ENCODE measurements around the gene GRIN2C.

Gene GRIN2C

DNA sequence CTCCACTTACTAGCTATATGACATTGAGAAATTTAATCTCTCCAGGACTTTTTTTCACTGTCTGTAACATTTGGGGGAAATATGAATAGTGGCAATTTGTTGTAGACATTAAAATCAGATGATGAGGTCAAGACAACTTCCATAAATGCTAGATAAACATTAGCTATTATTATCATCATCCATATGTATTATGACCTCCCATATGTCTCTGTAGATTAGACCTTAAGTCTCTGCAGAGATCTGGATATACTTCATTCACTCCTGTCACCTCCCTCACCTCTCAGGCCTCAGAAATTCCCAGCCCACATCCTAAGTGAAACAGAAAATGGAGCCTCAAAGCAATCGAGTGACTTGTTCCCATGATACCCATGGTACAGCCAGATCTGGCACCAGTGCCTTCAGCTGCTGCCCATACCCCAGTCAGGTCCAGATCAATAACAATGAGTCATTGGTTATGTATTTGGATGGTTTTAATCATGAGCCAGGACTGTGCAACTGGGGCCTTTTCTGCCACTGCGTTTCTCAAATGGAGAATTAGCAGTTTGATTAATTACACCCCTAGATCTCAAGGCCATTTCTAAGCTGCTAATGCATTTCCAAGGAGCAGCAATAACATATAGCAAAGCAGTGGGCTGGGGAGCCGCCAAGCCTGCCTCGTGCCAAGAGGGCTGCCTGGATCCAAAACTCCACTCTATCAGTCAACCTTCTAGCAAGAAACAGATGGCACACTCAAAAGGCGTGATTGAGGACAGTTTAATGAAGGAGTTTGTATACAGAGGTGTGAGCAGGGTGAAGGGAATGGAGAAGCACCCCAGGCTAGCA, 15.7 kb upstream of the GRIN2C start:
- no peaks in the 10 kb centered on the region for H3K36me3 ChIP-seq (ENCODE audit: insufficient read depth, low read length)
- no peak for DNase-seq
- no peak for ATAC-seq (ENCODE audit: insufficient read depth, low read depth)
- peaks cover 17% of the 10 kb centered on the region for H3K79me2 ChIP-seq (ENCODE audit: insufficient read depth, low read length)
- no peak overlapping the region for H2AFZ ChIP-seq (ENCODE audit: low read depth, low read length)
- no peak overlapping the region for H3K27ac ChIP-seq (ENCODE audit: low read length)
- no peaks in the 10 kb centered on the region for H3K9me3 ChIP-seq (ENCODE audit: insufficient read depth, low read length, severe bottlenecking)
- peaks cover 26% of the 10 kb centered on the region for H3K4me1 ChIP-seq (ENCODE audit: insufficient read depth, low read length)
- no peak overlapping the region for H3K9ac ChIP-seq (ENCODE audit: low read depth, low read length)
- peaks cover 3% of the 10 kb centered on the region for H3K27me3 ChIP-seq (ENCODE audit: insufficient read depth, low read length, poor library complexity)
- no peak overlapping the region for H3K4me2 ChIP-seq (ENCODE audit: insufficient read depth, low read length)
- H4K20me1 ChIP-seq (ENCODE audit: insufficient read depth, low read length): no peaks in the 10 kb centered on the region
- TF ChIP-seq, protein P1, sequence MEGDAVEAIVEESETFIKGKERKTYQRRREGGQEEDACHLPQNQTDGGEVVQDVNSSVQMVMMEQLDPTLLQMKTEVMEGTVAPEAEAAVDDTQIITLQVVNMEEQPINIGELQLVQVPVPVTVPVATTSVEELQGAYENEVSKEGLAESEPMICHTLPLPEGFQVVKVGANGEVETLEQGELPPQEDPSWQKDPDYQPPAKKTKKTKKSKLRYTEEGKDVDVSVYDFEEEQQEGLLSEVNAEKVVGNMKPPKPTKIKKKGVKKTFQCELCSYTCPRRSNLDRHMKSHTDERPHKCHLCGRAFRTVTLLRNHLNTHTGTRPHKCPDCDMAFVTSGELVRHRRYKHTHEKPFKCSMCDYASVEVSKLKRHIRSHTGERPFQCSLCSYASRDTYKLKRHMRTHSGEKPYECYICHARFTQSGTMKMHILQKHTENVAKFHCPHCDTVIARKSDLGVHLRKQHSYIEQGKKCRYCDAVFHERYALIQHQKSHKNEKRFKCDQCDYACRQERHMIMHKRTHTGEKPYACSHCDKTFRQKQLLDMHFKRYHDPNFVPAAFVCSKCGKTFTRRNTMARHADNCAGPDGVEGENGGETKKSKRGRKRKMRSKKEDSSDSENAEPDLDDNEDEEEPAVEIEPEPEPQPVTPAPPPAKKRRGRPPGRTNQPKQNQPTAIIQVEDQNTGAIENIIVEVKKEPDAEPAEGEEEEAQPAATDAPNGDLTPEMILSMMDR (IDR thresholded peaks at IDR 0.05; ENCODE audit: borderline replicate concordance, extremely low read depth, low read length, poor library complexity, severe bottlenecking): no peak
- no peak for TF ChIP-seq EZH2 (IDR thresholded peaks at IDR 0.05; ENCODE audit: borderline replicate concordance, low read depth, low read length, severe bottlenecking)
- no peak overlapping the region for H3K4me3 ChIP-seq (ENCODE audit: low read depth in 1 of 2, low read length in 2 of 2)

DNA sequence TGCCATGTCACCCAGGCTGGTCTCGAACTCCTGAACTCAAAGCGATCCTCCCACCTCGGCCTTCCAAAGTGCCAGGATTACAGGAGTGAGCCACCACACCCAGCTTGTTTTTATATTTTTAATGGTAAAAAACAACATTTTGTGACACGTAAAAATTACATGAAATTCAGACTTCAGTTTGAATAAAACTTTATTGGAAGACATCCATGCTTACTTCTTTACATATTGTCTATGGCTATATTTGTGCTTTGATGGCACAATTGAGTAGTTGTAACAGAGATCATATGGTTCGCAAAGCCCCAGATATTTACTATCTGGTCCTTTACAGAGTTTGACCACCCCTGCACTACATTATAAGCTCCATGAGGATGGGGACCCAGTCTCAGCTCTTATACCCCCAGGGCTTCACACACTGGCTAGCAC, 14.9 kb upstream of the GRIN2C start:
- Histone ChIP-seq H2AFZ (ENCODE audit: low read depth, low read length) (no peak overlapping the region), H3K27ac (ENCODE audit: low read length) (no peak overlapping the region), H3K9me3 (ENCODE audit: insufficient read depth, low read length, severe bottlenecking) (no peaks in the 10 kb centered on the region), H4K20me1 (ENCODE audit: insufficient read depth, low read length) (no peaks in the 10 kb centered on the region), H3K9ac (ENCODE audit: low read depth, low read length) (no peak overlapping the region), H3K36me3 (ENCODE audit: insufficient read depth, low read length) (no peaks in the 10 kb centered on the region), H3K79me2 (ENCODE audit: insufficient read depth, low read length) (peaks cover 17% of the 10 kb centered on the region), H3K4me2 (ENCODE audit: insufficient read depth, low read length) (peak overlapping the region; percentile 80), H3K4me1 (ENCODE audit: insufficient read depth, low read length) (peaks cover 26% of the 10 kb centered on the region), H3K27me3 (ENCODE audit: insufficient read depth, low read length, poor library complexity) (peaks cover 3% of the 10 kb centered on the region), H3K4me3 (ENCODE audit: low read depth in 1 of 2, low read length in 2 of 2) (peak overlapping the region in 1 of 2 experiments; percentile 65; a peak in 1 of 4 replicates)
- no peak for DNase-seq
- ATAC-seq (ENCODE audit: insufficient read depth, low read depth): no peak
- TF ChIP-seq, protein P1 (IDR thresholded peaks at IDR 0.05; ENCODE audit: borderline replicate concordance, extremely low read depth, low read length, poor library complexity, severe bottlenecking): no peak
- no peak for TF ChIP-seq EZH2 (IDR thresholded peaks at IDR 0.05; ENCODE audit: borderline replicate concordance, low read depth, low read length, severe bottlenecking)

- ATAC-seq (ENCODE audit: insufficient read depth, low read depth) (no peak), DNase-seq (no peak)
- H3K4me3 ChIP-seq (ENCODE audit: low read depth in 1 of 2, low read length in 2 of 2): peak overlapping the region; percentile 55 to 65; a peak in 3 of 4 replicates
Measured at GRCh38 chr17:74873874-74874614, 14.4 kb upstream of the GRIN2C start.

More at GRCh38 chr17:74873874-74874614, 14.4 kb upstream of the GRIN2C start:
- no peaks in the 10 kb centered on the region for H3K36me3 ChIP-seq (ENCODE audit: insufficient read depth, low read length)
- H3K9me3 ChIP-seq (ENCODE audit: insufficient read depth, low read length, severe bottlenecking): no peaks in the 10 kb centered on the region
- H3K4me1 ChIP-seq (ENCODE audit: insufficient read depth, low read length): peaks cover 26% of the 10 kb centered on the region
- H3K27me3 ChIP-seq (ENCODE audit: insufficient read depth, low read length, poor library complexity): peaks cover 3% of the 10 kb centered on the region
- H3K27ac ChIP-seq (ENCODE audit: low read length): peak overlapping the region; percentile 89
- H3K4me2 ChIP-seq (ENCODE audit: insufficient read depth, low read length): peak overlapping the region; percentile 80
- H3K9ac ChIP-seq (ENCODE audit: low read depth, low read length): peak overlapping the region; percentile 82
- peaks cover 17% of the 10 kb centered on the region for H3K79me2 ChIP-seq (ENCODE audit: insufficient read depth, low read length)
- H2AFZ ChIP-seq (ENCODE audit: low read depth, low read length): peak overlapping the region; percentile 81
- no peaks in the 10 kb centered on the region for H4K20me1 ChIP-seq (ENCODE audit: insufficient read depth, low read length)
- TF ChIP-seq EZH2 (IDR thresholded peaks at IDR 0.05; ENCODE audit: borderline replicate concordance, low read depth, low read length, severe bottlenecking): no peak
- TF ChIP-seq, protein P1 (IDR thresholded peaks at IDR 0.05; ENCODE audit: borderline replicate concordance, extremely low read depth, low read length, poor library complexity, severe bottlenecking): no peak

Data from DND-41 (cell line).